HT-29 (cell line): ENCODE results near the gene DLL4. TPM values are rescaled to one million over a fixed set of nuclear protein-coding genes. Genes with fewer than 3 reads are reported as not detected.
"Not testable (repeated sequence)": the region's sequence is repeated elsewhere in the genome, so short reads cannot be mapped to it uniquely, and the experiment has no call there.

ENCODE experiments used
- DNase-seq: peaks from one replicate; pipeline ENCODE4 v3.0.0-alpha.2; 2015; ENCODE audit warnings: low spot score
- total RNA-seq: library from RNA; depleted of rRNA; stranded (reverse); fragments of >200 nt; shearing (Covaris generic); gene quantifications from 2 replicates; pipeline ENCODE4 v1.2.3, GENCODE V29; 2014

DLL4 gene
- total RNA-seq, 1 experiment from 2014 or later, result 4.4 TPM

GRCh38 chr15:40941528-40942336, 12.6 kb downstream of the DLL4 start:
- DNase-seq, result peak; percentile 91

- peak; percentile 46 for DNase-seq
Measured at GRCh38 chr15:40942337-40942854, 13.3 kb downstream of the DLL4 start.

- DNase-seq, result no peak
Measured at GRCh38 chr15:40942878-40943277, 13.7 kb downstream of the DLL4 start.

- no peak for DNase-seq
Measured at GRCh38 chr15:40943764-40944365, 14.7 kb downstream of the DLL4 start.

GRCh38 chr15:40944510-40945296, 15.6 kb downstream of the DLL4 start:
- no peak for DNase-seq

- DNase-seq, result no peak
Measured at GRCh38 chr15:40948706-40949473, 19.8 kb downstream of the DLL4 start.

- no peak for DNase-seq
Measured at GRCh38 chr15:40949756-40950207, 20.6 kb downstream of the DLL4 start.

GRCh38 chr15:40951764-40952163, 22.6 kb downstream of the DLL4 start:
- no peak for DNase-seq

- DNase-seq, result no peak
Measured at GRCh38 chr15:40952301-40952900, 23.3 kb downstream of the DLL4 start.

- peak; percentile 97 for DNase-seq
Measured at GRCh38 chr15:40952901-40953712, 24.0 kb downstream of the DLL4 start, which contains the start of gene CHAC1. Gene CHAC1 (plus strand): TSS chr15:40953471. CDS start chr15:40953584, 113 bp downstream.

- no peak for DNase-seq
Measured at GRCh38 chr15:40953713-40954074, 24.6 kb downstream of the DLL4 start.

GRCh38 chr15:40954158-40954848, 25.2 kb downstream of the DLL4 start:
- DNase-seq, result not testable (repeated sequence)

GRCh38 chr15:40955141-40955903, 26.2 kb downstream of the DLL4 start:
- no peak for DNase-seq

GRCh38 chr15:40955930-40956540, 26.9 kb downstream of the DLL4 start:
- no peak for DNase-seq

- DNase-seq, result no peak
Measured at GRCh38 chr15:40956541-40956982, 27.4 kb downstream of the DLL4 start.

GRCh38 chr15:40957041-40957555, 28.0 kb downstream of the DLL4 start:
- no peak for DNase-seq

GRCh38 chr15:40957581-40958051, 28.5 kb downstream of the DLL4 start:
- no peak for DNase-seq

GRCh38 chr15:40958146-40958545, 29.0 kb downstream of the DLL4 start:
- DNase-seq, result no peak
